Measurements from ENCODE around the gene XRCC3. TPM values are rescaled to one million over a fixed set of nuclear protein-coding genes. Genes with fewer than 3 reads are reported as not detected.

Gene XRCC3
- polyA plus RNA-seq, 3 donors, result 2.4 to 3.6 (median 3.1) TPM

DNA sequence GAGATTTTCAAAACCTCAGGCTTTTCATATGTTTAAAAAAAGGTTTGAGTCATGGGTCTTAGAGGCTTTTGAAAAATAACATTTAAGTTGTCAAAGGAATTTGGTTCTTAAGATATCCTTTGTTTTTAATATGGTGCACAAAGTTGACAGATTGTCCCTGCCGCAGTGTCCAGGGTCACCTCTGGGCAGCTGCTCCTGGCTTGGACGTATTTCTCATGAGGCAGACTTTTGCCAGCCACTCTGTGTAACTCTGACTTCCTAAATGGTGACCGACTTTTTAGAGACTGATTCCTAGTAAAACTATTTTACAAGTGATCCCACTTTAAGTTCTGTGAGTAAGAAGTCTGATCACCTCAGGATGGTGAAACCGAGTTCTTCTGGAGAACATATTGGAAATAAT lies 27.5 kb downstream of the XRCC3 start:
- WGBS, 3 donors, result 83 to 92% (median 87%) methylated on average over 4 of the region's 4 CpGs
- H3K27ac ChIP-seq (ENCODE audit: low read depth, low read length), result no peak overlapping the region

DNA sequence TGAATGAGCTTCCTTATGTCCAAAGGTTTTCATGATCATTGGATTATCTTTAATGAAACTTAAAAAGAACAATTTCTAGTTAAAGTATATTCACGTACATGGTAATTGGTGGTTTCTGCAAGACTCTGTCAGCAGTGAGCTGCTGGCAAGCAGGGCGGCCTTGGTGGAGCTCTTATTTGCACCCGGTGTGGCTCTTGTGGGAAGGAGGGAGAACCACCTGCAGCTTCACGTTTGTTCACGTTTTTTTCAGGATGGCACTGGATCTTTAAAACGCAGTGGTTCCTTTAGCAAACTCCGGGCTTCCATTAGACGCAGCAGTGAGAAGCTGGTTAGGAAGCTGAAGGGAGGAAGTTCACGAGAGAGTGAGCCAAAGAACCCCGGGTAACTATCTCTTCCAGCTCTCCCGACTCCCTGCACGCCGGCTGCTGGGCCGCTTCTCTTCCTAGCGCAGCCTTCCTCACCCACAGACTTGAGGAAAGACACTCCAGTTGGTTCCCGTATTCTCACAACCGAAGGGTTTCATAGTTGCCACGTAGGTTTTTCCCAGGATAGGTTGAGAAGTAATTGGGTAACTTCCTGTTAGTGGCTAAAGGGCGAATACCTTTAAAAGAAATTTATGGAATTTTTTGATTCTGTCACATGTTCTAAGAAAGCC lies 28.3 kb downstream of the XRCC3 start:
- no peak overlapping the region for H3K27ac ChIP-seq (ENCODE audit: low read depth, low read length)
- 68 to 80% (median 72%) methylated on average over 19 of the region's 19 CpGs for WGBS, 3 donors

DNA sequence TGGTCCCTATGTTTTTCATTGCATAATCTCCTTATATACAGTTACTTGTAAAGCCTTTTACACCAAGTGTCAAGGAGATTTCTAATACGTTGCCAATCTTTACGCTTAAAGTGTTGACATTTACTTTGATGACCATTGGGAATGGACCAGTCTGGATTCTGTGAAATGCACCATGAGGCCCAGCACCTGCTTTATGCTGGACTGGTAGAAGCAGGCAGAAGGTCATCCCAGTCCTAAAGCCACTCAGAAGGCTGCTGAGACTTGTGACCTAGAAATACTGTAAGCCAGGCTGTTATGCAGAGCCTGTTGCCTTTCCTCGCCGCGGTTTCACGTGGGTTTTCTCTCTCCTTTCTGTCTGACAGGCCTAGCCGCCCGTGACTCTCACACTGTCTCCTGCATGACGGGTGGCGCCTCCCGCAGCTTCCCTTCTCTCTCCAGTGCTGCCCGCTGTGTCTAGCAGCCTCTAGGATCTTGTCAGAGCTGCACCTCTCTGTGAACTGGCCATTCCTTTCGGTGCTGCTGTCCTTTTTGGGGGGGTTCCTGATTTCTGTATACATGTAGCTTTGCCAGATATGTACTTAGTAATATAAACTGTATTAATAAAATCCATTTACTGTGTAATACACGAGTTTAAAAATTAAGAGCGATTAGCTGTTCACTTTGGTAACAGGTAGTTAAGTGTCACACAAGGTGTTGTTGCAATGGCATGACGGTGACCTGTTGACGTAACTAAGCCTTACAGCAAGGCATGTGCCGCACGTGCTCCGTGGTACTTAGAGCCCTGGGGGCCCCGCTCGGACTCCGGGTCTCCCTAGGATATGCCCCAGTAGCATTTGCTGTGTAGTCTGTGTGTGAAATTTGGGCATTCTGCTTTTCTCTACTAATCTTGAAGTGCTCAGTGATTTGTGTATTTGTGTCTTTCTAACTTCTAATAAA lies 29.7 kb downstream of the XRCC3 start:
- no peak overlapping the region for H3K27ac ChIP-seq (ENCODE audit: low read depth, low read length)
- 89 to 91% (median 90%) methylated on average over 23 of the region's 23 CpGs for WGBS, 3 donors

DNA sequence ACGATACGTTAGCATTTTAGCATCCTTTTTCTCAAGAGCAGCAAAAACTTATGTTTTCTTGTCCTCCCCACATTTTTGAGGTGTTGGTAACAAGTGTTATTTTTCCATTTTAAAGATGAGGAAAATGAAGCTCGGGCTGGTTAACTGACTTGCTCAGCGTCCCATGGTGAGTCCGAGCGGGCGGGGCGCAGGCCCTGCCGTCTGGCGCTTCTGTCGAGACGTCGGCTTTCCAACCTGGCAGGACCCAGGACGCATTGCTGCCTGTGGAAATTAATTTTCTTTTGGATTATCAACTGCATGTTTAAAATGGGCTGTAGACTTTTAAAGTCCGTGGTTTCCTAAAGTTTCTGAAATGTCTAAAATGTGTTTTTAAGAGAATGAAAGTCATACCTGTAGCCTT lies 30.4 kb downstream of the XRCC3 start:
- H3K27ac ChIP-seq (ENCODE audit: low read depth, low read length), result no peak overlapping the region
- WGBS, 3 donors, result 90 to 92% (median 90%) methylated on average over 15 of the region's 15 CpGs

DNA sequence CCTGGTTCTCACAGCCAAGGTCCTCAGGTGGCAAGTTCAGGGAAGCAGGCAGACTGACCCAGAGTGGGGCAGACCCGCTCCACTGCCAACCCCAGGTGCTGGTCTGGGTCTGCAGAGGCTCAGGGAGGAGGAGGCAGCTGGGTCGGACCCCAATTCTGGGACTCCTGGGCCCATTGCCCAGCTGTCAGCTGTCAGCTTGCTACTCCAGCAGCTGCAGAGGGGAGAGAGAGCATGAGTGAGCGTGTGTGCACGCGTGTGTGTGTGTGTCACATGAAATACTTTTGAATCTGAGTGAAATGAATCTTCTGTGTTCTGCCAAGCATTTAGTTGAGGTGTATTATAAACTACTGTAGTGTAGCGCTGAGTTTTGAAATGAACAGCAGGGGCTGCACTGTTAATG lies 30.8 kb downstream of the XRCC3 start:
- H3K27ac ChIP-seq (ENCODE audit: low read depth, low read length), result no peak overlapping the region
- 87 to 90% (median 87%) methylated on average over 6 of the region's 6 CpGs for WGBS, 3 donors

DNA sequence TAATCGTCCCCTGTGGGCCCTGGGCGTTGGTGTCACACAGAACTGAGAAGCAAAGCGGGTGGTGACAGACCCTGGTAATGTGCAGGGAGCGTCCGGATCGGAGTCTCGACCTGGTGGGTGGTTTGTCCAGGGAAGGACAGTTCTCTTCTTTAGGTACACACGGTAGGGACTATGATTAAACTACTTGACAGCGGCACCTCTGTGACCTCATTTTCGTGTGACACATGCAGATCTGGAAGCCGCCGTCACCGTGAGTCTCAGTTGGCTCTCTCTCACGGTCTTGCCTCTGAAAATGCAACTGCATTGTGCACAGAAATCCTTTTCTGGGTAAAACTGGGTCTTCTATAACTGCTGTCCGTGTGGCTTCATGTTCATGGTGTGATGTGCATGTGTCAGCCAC lies 32.1 kb downstream of the XRCC3 start:
- 84% methylated on average over 15 of the region's 15 CpGs for WGBS, 3 donors
- H3K27ac ChIP-seq (ENCODE audit: low read depth, low read length), result no peak overlapping the region

DNA sequence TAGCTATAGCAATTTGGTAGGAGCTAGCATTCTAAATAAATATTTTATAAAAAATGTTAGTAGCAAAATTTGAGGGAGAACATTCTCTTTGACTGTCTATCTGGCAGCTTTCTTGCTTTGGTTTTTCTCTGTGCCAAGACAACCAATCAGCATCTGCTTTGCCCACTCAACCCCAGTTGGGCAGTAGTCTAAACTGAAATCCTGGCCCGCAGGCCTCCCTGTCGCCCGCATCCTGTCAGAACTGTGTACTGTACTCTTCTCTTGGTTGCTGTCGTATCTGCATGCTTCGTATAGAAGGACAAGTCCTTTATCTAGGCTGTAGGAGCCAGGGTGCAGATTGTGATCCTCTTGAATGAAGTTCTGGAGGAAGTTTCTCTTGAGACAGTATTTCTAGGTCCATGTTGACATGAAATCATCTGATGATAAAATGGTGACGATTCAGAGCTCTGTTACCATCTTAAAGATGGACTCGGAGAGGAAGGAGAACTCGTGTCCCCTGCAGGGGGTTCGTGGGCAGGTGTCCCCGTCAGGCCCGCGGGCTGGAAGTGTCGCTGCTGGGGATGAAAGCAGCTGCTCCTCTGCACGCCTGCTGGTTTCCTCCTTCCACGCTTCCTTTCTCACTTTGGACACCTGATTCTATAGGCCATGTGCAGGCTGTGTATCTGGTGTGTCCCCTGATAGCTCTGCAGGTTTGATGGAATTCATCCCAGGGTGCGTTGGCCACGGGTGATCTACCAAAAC lies 34.6 kb downstream of the XRCC3 start:
- 83 to 91% (median 85%) methylated on average over 17 of the region's 17 CpGs for WGBS, 3 donors
- no peak overlapping the region for H3K27ac ChIP-seq (ENCODE audit: low read depth, low read length)

DNA sequence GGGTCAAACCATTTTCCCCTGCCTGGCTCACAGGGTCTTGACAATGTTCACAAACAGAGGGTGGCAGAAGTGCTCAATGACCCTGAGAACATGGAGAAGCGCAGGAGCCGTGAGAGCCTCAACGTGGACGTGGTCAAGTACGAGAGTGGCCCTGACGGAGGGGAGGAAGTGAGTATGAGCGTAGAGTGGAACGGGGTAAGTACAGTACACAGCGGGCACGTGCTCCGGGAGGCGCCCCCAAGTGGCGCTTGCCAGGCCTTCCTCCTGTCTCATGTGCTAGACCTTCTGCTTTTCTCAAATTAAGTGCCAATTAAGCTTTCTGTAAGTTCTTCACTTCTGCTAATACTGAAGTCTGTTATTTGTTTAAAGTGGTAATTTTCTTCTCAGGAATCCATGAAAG lies 35.9 kb downstream of the XRCC3 start:
- 27 to 65% (median 43%) methylated on average over 13 of the region's 13 CpGs for WGBS, 3 donors
- no peak overlapping the region for H3K27ac ChIP-seq (ENCODE audit: low read depth, low read length)

DNA sequence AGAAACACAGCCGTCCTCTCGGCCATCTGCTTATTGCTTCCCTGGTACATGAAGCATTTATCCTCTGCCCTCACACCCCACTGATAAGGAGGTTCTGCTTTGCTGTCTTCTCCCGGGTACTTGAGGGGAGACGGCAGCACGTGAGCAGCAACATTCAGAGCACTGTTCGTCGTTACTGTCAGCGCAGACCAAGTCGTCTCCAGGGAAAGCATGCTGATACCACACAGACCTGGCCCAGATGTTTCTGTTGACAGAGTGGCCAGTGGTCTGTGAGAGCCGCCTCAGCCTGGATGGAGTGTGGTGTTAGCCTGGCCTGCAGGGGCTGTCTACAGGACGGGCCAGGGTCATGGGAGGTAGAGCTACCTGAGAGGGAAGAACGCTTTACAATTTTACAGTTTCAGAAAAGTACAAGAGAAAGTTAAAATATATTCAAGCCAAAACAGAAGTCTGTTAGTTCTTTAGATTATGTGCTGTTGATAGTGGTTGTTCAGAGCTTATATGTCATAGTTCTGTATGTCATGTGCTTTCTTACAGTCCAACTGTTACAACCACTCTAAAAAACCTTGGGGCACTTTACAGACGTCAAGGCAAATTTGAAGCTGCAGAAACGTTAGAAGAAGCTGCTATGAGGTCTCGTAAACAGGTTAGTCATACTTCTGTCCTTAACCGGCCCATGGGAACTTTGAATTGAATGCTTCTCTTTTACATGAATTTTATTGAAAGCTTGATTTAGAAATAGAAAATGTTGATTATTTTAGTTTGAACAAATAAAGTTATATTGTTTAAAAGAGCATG lies 38.2 kb downstream of the XRCC3 start:
- H3K27ac ChIP-seq (ENCODE audit: low read depth, low read length), result no peak overlapping the region
- WGBS, 3 donors, result 83 to 86% (median 83%) methylated on average over 16 of the region's 16 CpGs

DNA sequence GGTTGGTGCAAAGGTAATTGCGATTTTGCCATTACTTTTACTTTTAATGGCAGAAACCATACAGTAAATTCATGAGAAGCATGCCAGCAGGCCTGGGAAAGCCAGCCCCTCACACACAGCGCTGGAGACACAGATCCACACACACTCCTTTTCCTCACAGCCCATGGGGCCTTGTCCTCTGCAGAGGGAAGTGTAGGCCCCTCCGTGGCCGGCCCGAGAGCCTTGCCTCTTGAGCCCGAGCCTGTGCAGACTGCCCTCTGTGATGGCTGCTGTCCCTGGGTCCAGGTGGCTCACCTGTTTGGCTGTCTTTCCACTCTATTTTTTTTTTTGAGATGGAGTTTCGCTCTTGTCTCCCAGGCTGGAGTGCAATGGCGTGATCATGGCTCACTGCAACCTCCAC lies 39.3 kb downstream of the XRCC3 start:
- 96 to 98% (median 97%) methylated on average over 8 of the region's 8 CpGs for WGBS, 3 donors

DNA sequence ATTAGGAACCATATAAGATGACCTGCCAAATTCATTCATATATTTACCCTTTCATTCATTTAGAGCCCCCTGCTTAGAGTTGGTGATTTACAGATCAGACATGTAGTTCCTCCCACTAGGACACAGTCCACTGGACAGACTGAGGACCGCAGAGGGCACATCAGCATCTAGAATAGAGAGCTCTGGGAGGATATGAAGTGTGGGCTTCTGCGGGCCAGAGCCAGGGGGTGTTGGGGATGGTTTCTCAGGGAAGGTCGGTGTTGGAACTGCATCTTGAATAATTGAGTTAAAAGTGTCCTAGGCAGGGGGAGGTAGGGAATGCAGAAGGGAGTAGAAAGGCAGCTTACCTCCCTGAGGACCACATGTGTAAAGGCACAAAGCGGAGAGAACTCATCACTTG lies 43.3 kb downstream of the XRCC3 start:
- 92 to 97% (median 96%) methylated on average over 4 of the region's 4 CpGs for WGBS, 3 donors
- no peak overlapping the region for H3K27ac ChIP-seq (ENCODE audit: low read depth, low read length)

More for the DNA sequence above, 39.3 kb downstream of the XRCC3 start:
- no peak overlapping the region for H3K27ac ChIP-seq (ENCODE audit: low read depth, low read length)

DNA sequence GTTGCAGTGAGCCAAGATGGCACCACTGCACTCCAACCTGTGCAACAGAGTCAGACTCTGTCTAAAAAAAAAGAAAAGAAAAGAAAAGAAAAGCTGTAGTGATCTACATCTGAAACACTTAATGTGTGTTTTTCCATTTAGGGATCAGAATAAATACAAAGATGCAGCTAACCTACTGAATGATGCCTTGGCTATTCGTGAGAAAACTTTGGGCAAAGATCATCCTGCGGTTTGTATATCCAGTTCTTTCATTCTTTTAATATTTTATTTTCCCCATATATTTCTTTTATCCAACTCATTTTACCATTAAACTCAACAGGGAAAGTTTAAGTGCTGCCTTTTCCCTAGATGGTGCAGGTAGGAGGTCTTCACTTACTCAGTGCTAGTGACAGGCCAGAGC lies 45.9 kb downstream of the XRCC3 start:
- WGBS, 3 donors, result 89 to 98% (median 97%) methylated on average over 2 of the region's 2 CpGs
- no peak overlapping the region for H3K27ac ChIP-seq (ENCODE audit: low read depth, low read length)

DNA sequence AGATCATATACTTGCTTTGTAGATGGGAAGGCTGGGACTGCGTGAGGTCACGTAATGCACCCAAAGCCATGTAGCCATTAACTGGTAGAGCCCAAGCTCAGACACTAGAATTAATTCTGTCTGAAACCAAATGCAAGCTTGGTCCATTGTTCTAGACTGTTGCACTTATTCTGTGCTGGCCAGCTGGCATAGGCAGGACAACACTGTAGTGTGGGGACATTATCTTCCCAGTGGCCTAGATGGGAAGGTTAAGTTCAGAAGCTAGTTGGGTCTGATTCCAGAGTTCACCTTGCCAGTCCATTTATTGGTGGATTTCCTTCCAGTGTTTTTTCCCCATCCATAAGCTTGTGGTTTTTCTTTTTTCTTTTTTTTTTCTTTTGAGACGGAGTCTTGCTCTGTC lies 47.1 kb downstream of the XRCC3 start:
- no peak overlapping the region for H3K27ac ChIP-seq (ENCODE audit: low read depth, low read length)
- WGBS, 3 donors, result 95 to 98% (median 98%) methylated on average over 3 of the region's 3 CpGs

DNA sequence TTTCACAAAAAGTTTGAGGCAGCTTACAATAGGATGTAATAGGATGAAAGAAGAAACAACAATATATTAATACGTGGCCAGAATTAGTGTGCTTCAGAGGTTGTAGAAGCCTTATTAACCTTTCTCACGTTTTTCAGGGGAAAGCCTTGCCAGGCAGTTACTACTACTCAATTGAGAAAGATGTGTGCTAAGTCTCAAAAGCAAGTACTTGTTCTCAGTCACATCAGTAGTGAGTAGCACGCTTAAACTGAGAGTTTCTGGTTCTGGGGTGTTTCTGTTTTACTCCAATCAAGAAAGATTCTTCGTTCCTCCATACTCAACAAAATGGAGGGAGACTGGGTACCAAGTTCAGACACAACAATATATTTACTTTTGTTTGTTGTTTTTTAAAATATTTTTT lies 47.6 kb downstream of the XRCC3 start:
- 83 to 89% (median 89%) methylated on average over 4 of the region's 4 CpGs for WGBS, 3 donors
- no peak overlapping the region for H3K27ac ChIP-seq (ENCODE audit: low read depth, low read length)

DNA sequence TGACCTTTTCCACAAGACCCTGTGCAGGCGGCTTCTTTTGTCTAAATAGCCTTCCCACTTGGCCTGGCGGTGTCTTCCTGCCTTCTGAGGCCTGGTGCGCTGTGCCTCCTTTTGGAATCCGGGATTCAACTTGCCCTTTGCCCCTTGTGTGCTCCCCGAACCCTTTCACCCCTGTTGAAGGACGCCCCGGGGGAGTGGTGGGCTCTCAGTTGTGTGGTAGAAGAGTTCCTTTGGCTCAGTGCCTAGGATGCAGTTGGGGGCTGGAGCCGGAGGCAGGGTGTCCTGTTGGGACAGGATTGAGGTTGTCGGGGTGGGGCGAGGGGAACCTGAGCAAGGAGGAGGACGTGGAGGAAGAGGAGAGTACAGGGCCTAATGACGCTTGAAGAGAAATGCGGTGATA lies 51.7 kb downstream of the XRCC3 start:
- no peak overlapping the region for H3K27ac ChIP-seq (ENCODE audit: low read depth, low read length)
- 89 to 93% (median 90%) methylated on average over 13 of the region's 13 CpGs for WGBS, 3 donors

DNA sequence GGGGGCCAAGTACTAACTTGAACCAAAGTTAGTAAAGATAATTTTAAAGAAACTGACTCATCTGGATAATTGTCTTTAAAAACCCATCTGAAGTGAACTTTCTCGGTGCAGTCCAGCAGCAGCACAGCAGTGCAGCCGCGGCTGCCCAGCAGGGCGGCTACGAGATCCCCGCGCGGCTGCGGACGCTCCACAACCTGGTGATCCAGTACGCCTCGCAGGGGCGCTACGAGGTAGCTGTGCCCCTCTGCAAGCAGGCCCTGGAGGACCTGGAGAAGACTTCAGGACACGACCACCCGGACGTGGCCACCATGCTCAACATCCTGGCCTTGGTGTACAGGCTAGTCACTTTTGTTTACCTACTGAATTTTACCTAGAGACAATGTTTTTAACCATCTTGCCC lies 52.7 kb downstream of the XRCC3 start:
- H3K27ac ChIP-seq (ENCODE audit: low read depth, low read length), result no peak overlapping the region
- whole genome bisulfite sequencing, 3 donors, result 97% methylated on average over 17 of the region's 17 CpGs

DNA sequence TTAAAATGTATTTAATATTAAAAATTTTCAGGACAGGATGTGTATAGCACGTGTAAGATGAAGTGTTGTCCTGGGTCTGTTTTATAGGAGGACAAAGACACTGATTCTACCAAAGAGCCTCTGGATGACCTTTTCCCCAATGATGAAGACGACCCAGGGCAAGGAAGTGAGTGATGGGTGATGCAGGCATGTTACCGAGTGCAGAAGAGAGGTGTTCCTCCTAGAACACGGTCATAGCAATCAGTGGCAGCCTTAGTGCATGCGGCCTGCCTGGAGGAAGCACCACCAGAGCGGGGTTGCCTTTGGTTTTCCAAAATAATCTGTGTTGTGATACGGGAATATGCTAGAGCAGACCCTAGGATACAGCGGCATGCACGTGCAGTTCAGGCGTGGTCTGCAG lies 53.2 kb downstream of the XRCC3 start:
- 88 to 91% (median 89%) methylated on average over 10 of the region's 10 CpGs for WGBS, 3 donors
- no peak overlapping the region for H3K27ac ChIP-seq (ENCODE audit: low read depth, low read length)

DNA sequence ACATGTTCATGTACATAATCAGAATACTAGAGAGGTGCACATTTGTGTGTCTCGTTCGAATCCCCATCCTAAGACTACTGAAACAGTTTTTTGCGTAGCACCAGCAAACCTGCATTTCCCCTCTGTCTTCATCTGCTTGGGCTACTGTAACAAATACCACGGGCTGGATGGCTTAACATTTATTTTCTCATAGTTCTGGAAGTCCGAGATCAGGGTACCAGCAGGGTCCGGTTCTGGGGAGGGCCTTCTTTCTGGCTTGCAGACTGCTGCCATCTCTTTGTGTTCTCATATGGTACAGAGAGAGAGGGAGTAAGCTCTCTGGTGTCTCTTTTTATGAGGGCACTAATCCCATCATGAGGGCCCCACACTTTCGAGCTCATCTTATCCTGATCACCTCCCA lies 55.6 kb downstream of the XRCC3 start:
- no peak overlapping the region for H3K27ac ChIP-seq (ENCODE audit: low read depth, low read length)
- WGBS, 3 donors, result 76 to 98% (median 87%) methylated on average over 7 of the region's 7 CpGs
